Right renal pelvis (tissue), 4 donors: ENCODE results near the gene VMAC. TPM values are rescaled to one million over a fixed set of nuclear protein-coding genes. Genes with fewer than 3 reads are reported as not detected.
"Not testable (repeated sequence)": the region's sequence is repeated elsewhere in the genome, so short reads cannot be mapped to it uniquely, and the experiment has no call there.

ENCODE experiments used
- DNase-seq, 4 donors: peaks; one replicate each; pipeline ENCODE4 v3.0.0-alpha.2; 2013; ENCODE audit warnings: low read depth in 4 of 4, low spot score in 3 of 4, missing footprints in 1 of 4
- polyA plus RNA-seq, 4 donors: library from polyadenylated mRNA; unstranded; fragments of 120-200 nt; gene quantifications; one replicate each; pipeline ENCODE4 v1.2.1, GENCODE V29; 2013; ENCODE audit not compliant: insufficient read length in 4 of 4

Gene VMAC
- polyA plus RNA-seq = 1 to 10 TPM; 5.1 to 6.7 (median 5.9) TPM

DNA sequence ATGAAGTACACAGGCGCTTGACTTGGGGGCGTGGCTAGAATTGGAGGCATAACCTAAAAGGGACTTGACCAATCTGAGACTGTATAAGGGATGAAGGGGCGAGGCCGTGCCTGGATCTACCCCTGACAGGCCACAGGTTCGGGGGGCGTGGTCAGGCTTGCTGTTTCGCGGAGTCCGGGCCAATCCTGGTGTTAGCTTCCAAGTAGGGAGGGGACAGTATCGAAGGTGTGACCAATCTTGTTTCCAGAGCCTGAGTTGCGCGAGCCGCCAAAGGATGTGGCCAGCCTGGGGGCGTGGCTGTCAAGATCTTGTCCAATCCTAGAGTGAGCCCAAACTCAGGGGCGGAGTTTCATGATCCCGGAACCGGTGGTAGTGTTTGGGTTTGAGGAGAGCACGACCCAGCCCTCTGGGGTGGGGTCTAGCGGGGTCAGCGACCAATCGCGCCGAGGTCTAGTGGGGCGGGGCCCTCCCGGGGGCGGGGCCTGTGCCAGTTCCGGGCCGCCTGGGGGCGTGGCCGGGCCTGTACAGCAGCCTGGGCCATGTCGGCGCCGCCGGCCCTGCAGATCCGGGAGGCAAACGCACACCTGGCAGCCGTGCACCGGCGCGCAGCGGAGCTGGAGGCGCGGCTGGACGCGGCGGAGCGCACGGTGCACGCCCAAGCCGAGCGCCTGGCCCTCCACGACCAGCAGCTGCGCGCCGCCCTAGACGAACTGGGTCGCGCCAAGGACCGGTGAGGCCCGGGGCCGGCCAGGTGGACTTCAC is at the start of gene VMAC:
Gene VMAC (plus strand): TSS at position 521 of the 762 bp plus-strand sequence. CDS start 19 bp downstream, at position 540.
- DNase-seq = peak in 3 of 4 donors; percentile 99 to 100 (median 99)

GRCh38 chr19:5855151-5855550 is 49.5 kb upstream of the VMAC start:
- not testable (repeated sequence) for DNase-seq

GRCh38 chr19:5857203-5858081 is 47.2 kb upstream of the VMAC start:
- DNase-seq = no peak

DNA sequence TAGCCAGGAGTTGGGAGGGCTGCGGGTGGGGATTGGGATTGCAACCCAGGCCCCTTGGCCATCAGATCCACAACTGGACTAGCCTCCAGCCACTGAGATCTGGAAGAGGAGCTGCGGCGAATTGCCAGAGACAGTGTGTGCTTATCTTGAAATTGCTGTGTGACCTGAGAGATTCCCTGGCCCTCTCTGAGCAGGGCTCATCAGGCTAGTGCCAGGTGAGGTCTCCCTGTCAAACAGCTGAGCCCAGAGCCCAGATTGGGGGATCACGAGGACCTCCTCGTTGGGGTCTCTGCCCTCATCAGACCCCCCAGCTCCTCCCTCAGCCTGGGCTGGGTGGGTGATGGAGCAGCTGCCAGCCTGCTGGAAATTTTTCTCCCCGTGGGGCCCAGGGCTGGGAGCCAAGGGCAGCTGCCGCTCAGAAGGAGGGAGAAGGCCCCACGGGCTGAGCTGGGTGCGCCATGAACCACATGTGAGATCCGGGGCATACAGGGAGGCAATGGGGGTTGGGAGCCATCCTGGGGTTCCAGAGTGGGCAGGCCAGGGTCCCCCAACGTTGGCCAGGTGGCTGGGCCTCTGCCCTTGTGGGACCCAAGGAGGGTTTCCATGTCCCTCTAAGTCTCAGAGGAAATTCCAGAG is 41.5 kb upstream of the VMAC start:
- no peak for DNase-seq

GRCh38 chr19:5864013-5864720 is 40.5 kb upstream of the VMAC start:
- no peak for DNase-seq

- DNase-seq = no peak
Observed at GRCh38 chr19:5864725-5865486, 39.8 kb upstream of the VMAC start.

- no peak for DNase-seq
Observed at GRCh38 chr19:5865772-5866171, 38.9 kb upstream of the VMAC start.

GRCh38 chr19:5867201-5868136 is 37.2 kb upstream of the VMAC start:
- DNase-seq = no peak

GRCh38 chr19:5870986-5871394 is 33.7 kb upstream of the VMAC start:
- DNase-seq = no peak

DNA sequence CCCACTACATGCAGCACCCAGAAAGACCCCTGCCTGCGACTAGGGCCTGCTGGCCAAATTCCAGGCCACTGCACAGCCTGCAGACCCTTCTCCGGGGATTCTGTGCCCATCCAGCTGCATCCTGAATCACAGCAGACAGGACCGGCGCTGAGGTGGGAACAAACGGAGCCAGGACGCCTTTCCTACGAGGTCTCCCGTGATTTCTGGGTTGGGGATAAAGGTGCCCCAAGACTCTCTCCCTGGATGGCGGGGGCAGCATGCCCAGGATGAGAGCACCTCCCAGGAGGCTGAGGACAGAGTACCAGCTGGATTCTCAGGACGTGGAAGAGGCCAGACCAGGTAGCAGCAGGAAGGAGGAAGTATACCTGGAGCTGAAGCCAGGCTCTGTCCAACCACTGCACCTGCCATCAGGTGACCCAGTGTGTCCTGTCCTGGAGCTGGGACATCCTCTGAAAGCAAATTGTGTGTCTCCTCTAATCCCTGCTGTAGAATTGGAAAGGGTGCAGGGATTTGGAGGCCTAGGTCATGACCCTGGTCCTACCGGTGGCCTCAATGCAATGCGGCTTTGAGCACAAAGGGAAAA is 31.0 kb upstream of the VMAC start:
- no peak for DNase-seq

DNA sequence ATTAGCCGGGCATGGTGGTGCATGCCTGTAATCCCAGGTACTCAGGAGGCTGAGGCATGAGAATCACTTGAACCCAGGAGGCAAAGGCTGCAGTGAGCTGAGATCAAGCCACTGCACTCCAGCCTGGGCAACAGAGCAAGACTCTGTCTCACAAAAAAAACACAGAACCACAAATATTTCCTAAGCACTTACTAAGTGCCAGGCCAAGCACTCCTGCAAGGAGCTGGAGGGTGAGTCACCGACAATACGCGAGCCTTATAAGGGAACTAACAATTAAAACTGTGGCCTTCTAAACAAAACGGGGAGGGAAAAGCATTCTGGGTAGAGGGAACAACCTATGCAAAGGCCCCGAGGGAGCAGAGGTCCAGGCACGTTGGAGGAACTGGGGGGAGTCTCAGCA is 30.2 kb upstream of the VMAC start:
- DNase-seq = not testable (repeated sequence)

- no peak for DNase-seq
Observed at GRCh38 chr19:5877427-5877826, 27.2 kb upstream of the VMAC start.

GRCh38 chr19:5877882-5878281 is 26.8 kb upstream of the VMAC start:
- DNase-seq = no peak

DNA sequence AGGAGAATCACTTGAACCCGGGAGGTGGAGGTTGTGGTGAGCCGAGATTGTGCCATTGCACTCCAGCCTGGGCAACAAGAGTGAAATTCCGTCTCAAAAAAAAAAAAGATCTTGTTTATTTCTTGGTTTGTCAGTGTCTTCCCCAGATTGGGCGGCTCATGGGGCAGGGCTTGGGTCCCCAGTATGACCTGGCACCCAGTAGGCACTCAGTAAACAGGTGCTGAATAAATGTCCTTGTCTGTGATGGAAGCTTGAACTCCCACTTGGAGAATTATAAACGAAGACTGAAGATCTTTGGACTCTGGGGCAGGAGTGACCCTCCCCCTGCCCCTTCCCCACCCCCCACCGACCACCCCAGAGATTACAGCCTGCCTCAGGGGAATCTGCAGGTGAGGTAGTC is 24.5 kb upstream of the VMAC start:
- no peak for DNase-seq

GRCh38 chr19:5880604-5881078 is 24.0 kb upstream of the VMAC start:
- peak in 1 of 4 donors; percentile 49 for DNase-seq

DNA sequence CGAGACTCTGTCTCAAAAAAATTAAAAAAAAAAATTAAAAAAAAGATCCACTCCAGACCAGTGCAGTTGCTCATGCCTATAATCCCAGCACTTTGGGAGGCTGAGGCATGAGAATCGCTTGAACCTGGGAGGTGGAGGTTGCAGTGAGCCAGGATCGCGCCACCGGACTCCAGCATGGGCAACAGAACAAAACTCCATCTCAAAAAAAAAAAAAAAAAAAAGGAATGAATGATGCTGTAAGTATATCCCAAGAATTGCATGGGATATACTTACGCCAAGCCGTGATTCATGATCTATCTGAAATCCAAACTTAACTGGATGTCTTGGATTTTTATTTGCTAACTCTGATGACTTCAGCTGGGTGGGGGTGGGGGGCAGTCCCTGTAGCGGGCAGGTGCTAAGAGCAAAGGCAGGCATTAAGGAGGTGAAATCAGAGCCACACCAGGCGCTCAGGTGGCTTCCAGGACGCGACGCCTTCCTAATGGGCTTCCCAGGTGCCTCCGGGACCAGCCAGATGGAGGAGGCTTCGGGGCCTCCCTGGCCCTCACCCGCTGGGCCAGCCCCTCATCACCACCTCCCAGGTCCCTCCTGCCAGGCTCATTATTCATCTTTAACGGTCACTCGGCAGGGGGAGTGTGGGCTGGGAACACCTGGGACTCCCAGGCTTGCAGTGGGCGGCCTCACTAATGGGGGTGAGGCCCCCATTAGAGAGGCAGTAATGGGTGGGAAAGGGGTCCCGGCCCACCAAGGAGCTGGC is 23.0 kb upstream of the VMAC start:
- DNase-seq = no peak

- no peak for DNase-seq
Observed at GRCh38 chr19:5882421-5882968, 22.2 kb upstream of the VMAC start.
